SK-N-SH treated with all-trans-retinoic acid at 6 μM for 48 hours (cell line): ENCODE results near the gene IDH3B.
"Not testable (repeated sequence)": the region's sequence is repeated elsewhere in the genome, so short reads cannot be mapped to it uniquely, and the experiment has no call there.

Source experiments
- ATAC-seq: fragments of 200-7000 bp; cut with Tn5 transposase; 3 replicates; pipeline ENCODE4 v1.9.1; 2020; ENCODE audit warnings: mild to moderate bottlenecking, moderate library complexity
- ARNTL ChIP-seq: fragments of 450-650 bp; formaldehyde crosslinking; IDR thresholded peaks from 2 replicates; pipeline ENCODE4 v1.5.0; 2020; ENCODE audit warnings: low read depth, mild to moderate bottlenecking, moderate library complexity, borderline replicate concordance
- BACH2 ChIP-seq: fragments of 250-450 bp; sonication (Bioruptor Pico); IDR thresholded peaks from 2 replicates; pipeline ENCODE4 v1.9.0; 2021; ENCODE audit warnings: mild to moderate bottlenecking, borderline replicate concordance
- CSDC2 ChIP-seq: fragments of 250-450 bp; sonication (Bioruptor Pico); IDR thresholded peaks from 2 replicates; pipeline ENCODE4 v1.5.0; 2020; ENCODE audit warnings: mild to moderate bottlenecking, moderate library complexity
- ESRRG ChIP-seq: fragments of 250-450 bp; sonication (Bioruptor Pico); IDR thresholded peaks from 2 replicates; pipeline ENCODE4 v1.6.1; 2021; ENCODE audit warnings: mild to moderate bottlenecking
- GLIS3 ChIP-seq: fragments of 250-450 bp; sonication (Bioruptor Pico); IDR thresholded peaks from 2 replicates; pipeline ENCODE4 v1.5.0; 2020; ENCODE audit warnings: mild to moderate bottlenecking, moderate library complexity
- ISL1 ChIP-seq: fragments of 250-450 bp; sonication (Bioruptor Pico); IDR thresholded peaks from 2 replicates; pipeline ENCODE4 v2.1.2; 2022; ENCODE audit warnings: mild to moderate bottlenecking, moderate library complexity
- OSR1 ChIP-seq: fragments of 250-450 bp; sonication (Bioruptor Pico); IDR thresholded peaks from 2 replicates; pipeline ENCODE4 v1.8.0; 2022; ENCODE audit warnings: moderate library complexity, mild to moderate bottlenecking, inconsistent platforms
- PPARA ChIP-seq: fragments of 250-450 bp; sonication (Bioruptor Pico); IDR thresholded peaks from 2 replicates; pipeline ENCODE4 v1.5.0; 2020; ENCODE audit warnings: mild to moderate bottlenecking, borderline replicate concordance
- RARB ChIP-seq: fragments of 250-450 bp; sonication (Bioruptor Pico); IDR thresholded peaks from 2 replicates; pipeline ENCODE4 v1.8.0; 2021; ENCODE audit warnings: mild to moderate bottlenecking, moderate library complexity
- SNAI2 ChIP-seq: fragments of 250-450 bp; sonication (Bioruptor Pico); IDR thresholded peaks from 2 replicates; pipeline ENCODE4 v1.5.0; 2020; ENCODE audit warnings: mild to moderate bottlenecking, moderate library complexity
- TCF4 ChIP-seq: fragments of 250-450 bp; sonication (Bioruptor Pico); IDR thresholded peaks from 2 replicates; pipeline ENCODE4 v1.8.0; 2021; ENCODE audit warnings: mild to moderate bottlenecking, moderate library complexity, borderline replicate concordance
- TOX ChIP-seq: fragments of 250-450 bp; sonication (Bioruptor Pico); IDR thresholded peaks from 2 replicates; pipeline ENCODE4 v1.8.0; 2021; ENCODE audit warnings: mild to moderate bottlenecking, moderate library complexity, borderline replicate concordance
- TSHZ2 ChIP-seq: fragments of 250-450 bp; sonication (Bioruptor Pico); IDR thresholded peaks from 2 replicates; pipeline ENCODE4 v1.5.0; 2020; ENCODE audit warnings: mild to moderate bottlenecking, moderate library complexity
- ZC3H10 ChIP-seq: fragments of 250-450 bp; sonication (Bioruptor Pico); IDR thresholded peaks from 2 replicates; pipeline ENCODE4 v1.5.1; 2021; ENCODE audit warnings: mild to moderate bottlenecking, moderate library complexity
- ZFP3 ChIP-seq: fragments of 250-450 bp; sonication (Bioruptor Pico); IDR thresholded peaks from 2 replicates; pipeline ENCODE4 v1.5.0; 2020; ENCODE audit warnings: mild to moderate bottlenecking, moderate library complexity
- ZFP30 ChIP-seq: fragments of 450-650 bp; formaldehyde crosslinking; IDR thresholded peaks from 2 replicates; pipeline ENCODE4 v1.5.0; 2022; ENCODE audit warnings: mild to moderate bottlenecking, moderate library complexity
- ZNF70 ChIP-seq: fragments of 450-650 bp; formaldehyde crosslinking; IDR thresholded peaks from 2 replicates; pipeline ENCODE4 v1.5.0; 2020; ENCODE audit warnings: mild to moderate bottlenecking, moderate library complexity
- TF ChIP-seq, protein P1 (sequence below): fragments of 250-450 bp; sonication (Bioruptor Pico); IDR thresholded peaks from 2 replicates; pipeline ENCODE4 v1.5.1; 2020; ENCODE audit warnings: low read depth, mild to moderate bottlenecking, moderate library complexity
- TF ChIP-seq, protein P2 (sequence below): fragments of 250-450 bp; sonication (Bioruptor Pico); IDR thresholded peaks from 2 replicates; pipeline ENCODE4 v1.8.0; 2021; ENCODE audit warnings: low read depth, mild to moderate bottlenecking, moderate library complexity, borderline replicate concordance
- TF ChIP-seq, protein P3 (sequence below): fragments of 250-450 bp; sonication (Bioruptor Pico); IDR thresholded peaks from 2 replicates; pipeline ENCODE4 v1.8.0; 2020; ENCODE audit warnings: mild to moderate bottlenecking, moderate library complexity, borderline replicate concordance

The IDH3B gene

DNA sequence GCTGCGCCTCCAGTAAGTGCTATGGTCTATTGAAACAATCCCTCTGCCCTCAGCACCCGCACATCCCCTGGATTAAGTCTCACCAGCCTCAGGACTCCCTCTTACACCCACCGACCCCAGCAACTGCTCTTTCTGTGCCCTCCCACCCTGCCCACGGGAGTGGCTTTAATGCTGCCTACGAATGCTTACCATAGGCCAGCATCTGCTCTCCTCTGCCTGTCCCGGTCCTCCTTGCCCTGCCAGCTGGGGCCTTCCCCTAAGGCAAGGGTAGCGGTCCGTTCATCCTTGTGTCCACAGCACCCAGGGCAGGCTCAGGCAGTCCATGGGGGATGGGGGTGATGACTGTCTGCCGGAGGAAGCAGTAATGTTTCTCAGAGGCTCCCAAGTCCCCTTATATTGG lies 32.6 kb upstream of the IDH3B start:
- no peak for ATAC-seq
- TF ChIP-seq, protein P1, sequence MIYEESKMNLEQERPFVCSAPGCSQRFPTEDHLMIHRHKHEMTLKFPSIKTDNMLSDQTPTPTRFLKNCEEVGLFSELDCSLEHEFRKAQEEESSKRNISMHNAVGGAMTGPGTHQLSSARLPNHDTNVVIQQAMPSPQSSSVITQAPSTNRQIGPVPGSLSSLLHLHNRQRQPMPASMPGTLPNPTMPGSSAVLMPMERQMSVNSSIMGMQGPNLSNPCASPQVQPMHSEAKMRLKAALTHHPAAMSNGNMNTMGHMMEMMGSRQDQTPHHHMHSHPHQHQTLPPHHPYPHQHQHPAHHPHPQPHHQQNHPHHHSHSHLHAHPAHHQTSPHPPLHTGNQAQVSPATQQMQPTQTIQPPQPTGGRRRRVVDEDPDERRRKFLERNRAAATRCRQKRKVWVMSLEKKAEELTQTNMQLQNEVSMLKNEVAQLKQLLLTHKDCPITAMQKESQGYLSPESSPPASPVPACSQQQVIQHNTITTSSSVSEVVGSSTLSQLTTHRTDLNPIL (CRISPR knock-in tag) = no peak
- TF ChIP-seq ESRRG (CRISPR knock-in tag) (no peak), ISL1 (CRISPR knock-in tag) (no peak), RARB (CRISPR knock-in tag) (no peak), ZFP3 (CRISPR knock-in tag) (no peak), PPARA (no peak), TOX (no peak), ARNTL (CRISPR knock-in tag) (no peak), CSDC2 (no peak), OSR1 (CRISPR knock-in tag) (no peak), ZC3H10 (CRISPR knock-in tag) (no peak), ZFP30 (CRISPR knock-in tag) (no peak), TCF4 (CRISPR knock-in tag) (no peak), ZNF70 (CRISPR knock-in tag) (no peak), SNAI2 (CRISPR knock-in tag) (no peak), BACH2 (CRISPR knock-in tag) (no peak)
- TF ChIP-seq, protein P2, sequence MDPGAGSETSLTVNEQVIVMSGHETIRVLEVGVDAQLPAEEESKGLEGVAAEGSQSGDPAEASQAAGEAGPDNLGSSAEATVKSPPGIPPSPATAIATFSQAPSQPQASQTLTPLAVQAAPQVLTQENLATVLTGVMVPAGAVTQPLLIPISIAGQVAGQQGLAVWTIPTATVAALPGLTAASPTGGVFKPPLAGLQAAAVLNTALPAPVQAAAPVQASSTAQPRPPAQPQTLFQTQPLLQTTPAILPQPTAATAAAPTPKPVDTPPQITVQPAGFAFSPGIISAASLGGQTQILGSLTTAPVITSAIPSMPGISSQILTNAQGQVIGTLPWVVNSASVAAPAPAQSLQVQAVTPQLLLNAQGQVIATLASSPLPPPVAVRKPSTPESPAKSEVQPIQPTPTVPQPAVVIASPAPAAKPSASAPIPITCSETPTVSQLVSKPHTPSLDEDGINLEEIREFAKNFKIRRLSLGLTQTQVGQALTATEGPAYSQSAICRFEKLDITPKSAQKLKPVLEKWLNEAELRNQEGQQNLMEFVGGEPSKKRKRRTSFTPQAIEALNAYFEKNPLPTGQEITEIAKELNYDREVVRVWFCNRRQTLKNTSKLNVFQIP = no peak
- TF ChIP-seq, protein P3, sequence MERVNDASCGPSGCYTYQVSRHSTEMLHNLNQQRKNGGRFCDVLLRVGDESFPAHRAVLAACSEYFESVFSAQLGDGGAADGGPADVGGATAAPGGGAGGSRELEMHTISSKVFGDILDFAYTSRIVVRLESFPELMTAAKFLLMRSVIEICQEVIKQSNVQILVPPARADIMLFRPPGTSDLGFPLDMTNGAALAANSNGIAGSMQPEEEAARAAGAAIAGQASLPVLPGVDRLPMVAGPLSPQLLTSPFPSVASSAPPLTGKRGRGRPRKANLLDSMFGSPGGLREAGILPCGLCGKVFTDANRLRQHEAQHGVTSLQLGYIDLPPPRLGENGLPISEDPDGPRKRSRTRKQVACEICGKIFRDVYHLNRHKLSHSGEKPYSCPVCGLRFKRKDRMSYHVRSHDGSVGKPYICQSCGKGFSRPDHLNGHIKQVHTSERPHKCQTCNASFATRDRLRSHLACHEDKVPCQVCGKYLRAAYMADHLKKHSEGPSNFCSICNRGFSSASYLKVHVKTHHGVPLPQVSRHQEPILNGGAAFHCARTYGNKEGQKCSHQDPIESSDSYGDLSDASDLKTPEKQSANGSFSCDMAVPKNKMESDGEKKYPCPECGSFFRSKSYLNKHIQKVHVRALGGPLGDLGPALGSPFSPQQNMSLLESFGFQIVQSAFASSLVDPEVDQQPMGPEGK = no peak
- TF ChIP-seq, all 23 proteins: peak for 0

DNA sequence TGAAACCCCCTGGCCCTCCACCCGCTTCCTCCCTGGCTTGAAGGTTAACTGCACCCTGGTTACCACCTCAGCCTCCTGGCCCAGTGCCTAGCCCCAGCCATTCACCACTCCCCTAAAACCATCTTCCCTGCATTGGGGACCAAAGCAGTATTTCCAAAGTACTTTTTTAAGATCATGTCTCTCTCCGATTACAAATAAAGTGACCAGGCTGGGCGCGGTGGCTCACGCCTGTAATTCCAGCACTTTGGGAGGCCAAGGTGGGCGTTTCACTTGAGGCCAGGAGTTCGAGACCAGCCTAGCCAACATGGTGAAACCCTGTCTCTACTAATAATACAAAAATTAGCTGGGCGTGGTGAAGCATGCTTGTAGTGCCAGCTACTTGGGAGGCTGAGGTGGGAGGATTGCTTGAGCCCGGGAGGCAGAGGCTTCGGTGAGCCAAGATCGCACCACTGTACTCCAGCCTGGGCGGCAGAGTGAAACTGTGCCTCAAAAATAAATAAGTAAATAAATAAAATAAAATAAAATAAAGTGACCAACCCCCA lies 32.0 kb upstream of the IDH3B start:
- ATAC-seq = not testable (repeated sequence)

DNA sequence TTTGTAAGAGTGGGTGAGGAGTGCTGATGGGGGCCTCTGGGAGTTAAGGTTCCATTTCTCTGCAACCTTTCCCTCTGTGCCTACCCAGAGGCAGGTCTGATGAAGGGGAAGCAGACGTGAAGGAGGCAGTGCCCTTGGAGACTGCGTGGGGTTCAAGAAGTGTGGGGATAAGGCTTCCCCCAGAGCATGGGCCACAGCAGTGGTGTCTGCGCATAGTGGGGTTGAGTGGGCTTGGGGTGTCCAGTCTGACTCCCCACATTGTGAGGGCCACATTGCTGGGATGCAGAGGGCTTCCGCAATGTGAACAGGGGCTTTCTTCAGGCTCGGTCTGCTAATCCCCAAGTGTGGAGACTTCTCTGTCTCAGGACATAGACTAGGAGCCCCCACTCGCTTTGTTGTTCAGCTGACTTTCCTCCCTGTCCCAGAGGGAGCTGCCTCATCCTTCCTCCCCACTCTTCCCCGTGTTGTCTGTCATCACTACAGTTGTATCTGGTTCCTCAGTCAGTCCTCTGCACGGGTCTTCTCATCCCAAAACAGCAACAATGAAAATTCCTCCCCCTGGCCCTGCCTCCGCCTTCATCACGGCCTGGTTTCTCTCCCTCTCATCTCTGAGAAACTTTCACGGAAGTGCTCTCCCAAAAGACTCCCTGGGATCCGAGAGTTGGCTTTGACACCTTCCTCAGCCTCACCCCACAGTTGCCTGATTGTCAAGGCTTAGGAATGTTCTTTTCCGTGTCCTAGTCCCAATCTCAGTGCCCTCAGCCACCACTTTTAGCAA lies 31.4 kb upstream of the IDH3B start:
- TF ChIP-seq ZNF70 (CRISPR knock-in tag) (no peak), BACH2 (CRISPR knock-in tag) (no peak), OSR1 (CRISPR knock-in tag) (no peak), TCF4 (CRISPR knock-in tag) (no peak), GLIS3 (CRISPR knock-in tag) (no peak), CSDC2 (no peak), ESRRG (CRISPR knock-in tag) (no peak), PPARA (no peak), ZFP30 (CRISPR knock-in tag) (no peak), SNAI2 (CRISPR knock-in tag) (no peak), RARB (CRISPR knock-in tag) (no peak)
- TF ChIP-seq, protein P2 = no peak
- no peak for ATAC-seq

- ATAC-seq = no peak
- TF ChIP-seq, protein P3 = no peak
- TF ChIP-seq ZNF70 (CRISPR knock-in tag) (no peak), ESRRG (CRISPR knock-in tag) (no peak), OSR1 (CRISPR knock-in tag) (no peak), ZFP30 (CRISPR knock-in tag) (no peak), TSHZ2 (CRISPR knock-in tag) (no peak)
- TF ChIP-seq, protein P1 (CRISPR knock-in tag) = no peak
- TF ChIP-seq, protein P2 = no peak
Measured at GRCh38 chr20:2694519-2694918, 30.5 kb upstream of the IDH3B start.
